NCI-H1048 (cell line): ENCODE data around the gene XCL2.

Experiments
- DNase-seq: peaks from one replicate; lab custom pipeline; 2025; lab: John Stamatoyannopoulos, UW

Gene XCL2

GRCh38 chr1:168513656-168514404 lies 30.0 kb downstream of the XCL2 start:
- no peak for DNase-seq

- DNase-seq = no peak
Observed at GRCh38 chr1:168512864-168513595, 30.8 kb downstream of the XCL2 start.

- DNase-seq = no peak
Observed at GRCh38 chr1:168509875-168510791, 33.7 kb downstream of the XCL2 start.

GRCh38 chr1:168509210-168509609 lies 34.6 kb downstream of the XCL2 start:
- DNase-seq = no peak

GRCh38 chr1:168507828-168508227 lies 36.0 kb downstream of the XCL2 start:
- no peak for DNase-seq

GRCh38 chr1:168507231-168507630 lies 36.6 kb downstream of the XCL2 start:
- no peak for DNase-seq

- DNase-seq = no peak
Observed at GRCh38 chr1:168506204-168506819, 37.5 kb downstream of the XCL2 start.

GRCh38 chr1:168505006-168505405 lies 38.8 kb downstream of the XCL2 start:
- DNase-seq = no peak

- no peak for DNase-seq
Observed at GRCh38 chr1:168504064-168504837, 39.5 kb downstream of the XCL2 start.

- no peak for DNase-seq
Observed at GRCh38 chr1:168499688-168500049, 44.1 kb downstream of the XCL2 start.

- DNase-seq = no peak
Observed at GRCh38 chr1:168498956-168499687, 44.7 kb downstream of the XCL2 start.

- no peak for DNase-seq
Observed at GRCh38 chr1:168498159-168498631, 45.6 kb downstream of the XCL2 start.

GRCh38 chr1:168497376-168497950 lies 46.3 kb downstream of the XCL2 start:
- no peak for DNase-seq

- no peak for DNase-seq
Observed at GRCh38 chr1:168491527-168492164, 52.2 kb downstream of the XCL2 start.
